GM18907 (cell line): ENCODE measurements around the gene HOTAIR.

Experiments used
- ATAC-seq: cut with Tn5 transposase; IDR thresholded peaks from one replicate; pipeline ENCODE4 v1.9.1; 2021; ENCODE audit warnings: mild to moderate bottlenecking, moderate library complexity; ENCODE audit not compliant: unreplicated experiment

The HOTAIR gene

DNA sequence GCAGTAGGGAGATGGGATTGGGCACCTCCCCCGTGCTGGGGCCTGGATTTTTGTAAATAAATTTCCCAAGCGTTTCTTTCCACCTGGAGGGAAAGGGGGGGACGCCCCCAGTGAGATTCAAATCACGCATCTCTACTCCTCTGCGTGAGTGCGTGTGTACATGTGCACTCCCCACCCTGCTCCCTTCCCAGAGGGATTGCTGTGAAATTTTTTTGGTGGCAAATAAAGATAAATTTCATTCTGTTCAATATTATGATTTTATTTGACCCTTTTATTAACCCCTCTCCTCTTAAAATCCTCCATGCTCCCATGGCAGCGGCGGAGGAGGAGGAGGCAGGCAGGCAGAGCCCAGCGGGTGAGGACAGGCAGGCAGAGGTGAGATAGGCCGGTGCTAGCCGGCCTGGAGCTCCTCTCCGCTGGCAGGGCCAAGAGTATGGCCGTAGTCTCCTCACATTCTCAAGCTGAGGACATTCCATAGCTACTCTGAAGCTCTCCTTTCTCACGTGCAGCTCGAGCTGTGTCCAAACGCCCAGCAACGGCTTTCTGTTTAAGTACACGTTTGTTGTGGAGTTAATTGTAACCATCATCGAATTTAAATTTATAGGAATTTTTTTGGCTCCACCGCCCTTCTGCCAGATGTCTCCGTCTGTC lies 1.5 kb upstream of the HOTAIR start:
- ATAC-seq, result no peak

- ATAC-seq, result no peak
Observed at GRCh38 chr12:53975479-53976152, 862 bp upstream of the HOTAIR start.

DNA sequence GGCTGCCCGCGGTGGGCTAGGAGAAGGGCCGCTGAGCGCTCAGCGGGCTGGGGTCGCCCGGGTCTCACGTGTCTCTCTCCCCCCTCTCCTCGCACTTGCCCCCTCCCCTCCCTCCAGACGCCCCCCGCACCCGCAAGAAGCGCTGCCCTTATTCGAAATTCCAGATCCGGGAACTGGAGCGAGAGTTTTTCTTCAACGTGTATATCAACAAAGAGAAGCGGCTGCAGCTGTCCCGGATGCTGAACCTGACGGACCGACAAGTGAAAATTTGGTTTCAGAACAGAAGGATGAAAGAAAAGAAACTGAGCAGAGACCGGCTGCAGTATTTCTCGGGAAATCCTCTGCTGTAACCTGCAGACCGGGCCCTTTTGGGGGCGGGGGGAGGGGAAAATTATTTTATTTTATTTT lies 314 bp upstream of the HOTAIR start:
- no peak for ATAC-seq

GRCh38 chr12:53973236-53974042 lies 1.3 kb downstream of the HOTAIR start:
- no peak for ATAC-seq

GRCh38 chr12:53972722-53973235 lies 2.0 kb downstream of the HOTAIR start, which contains the start of gene HOXC11:
TSS of gene HOXC11 (plus strand) at chr12:53973126. CDS start at chr12:53973242, 116 bp downstream.
- no peak for ATAC-seq

DNA sequence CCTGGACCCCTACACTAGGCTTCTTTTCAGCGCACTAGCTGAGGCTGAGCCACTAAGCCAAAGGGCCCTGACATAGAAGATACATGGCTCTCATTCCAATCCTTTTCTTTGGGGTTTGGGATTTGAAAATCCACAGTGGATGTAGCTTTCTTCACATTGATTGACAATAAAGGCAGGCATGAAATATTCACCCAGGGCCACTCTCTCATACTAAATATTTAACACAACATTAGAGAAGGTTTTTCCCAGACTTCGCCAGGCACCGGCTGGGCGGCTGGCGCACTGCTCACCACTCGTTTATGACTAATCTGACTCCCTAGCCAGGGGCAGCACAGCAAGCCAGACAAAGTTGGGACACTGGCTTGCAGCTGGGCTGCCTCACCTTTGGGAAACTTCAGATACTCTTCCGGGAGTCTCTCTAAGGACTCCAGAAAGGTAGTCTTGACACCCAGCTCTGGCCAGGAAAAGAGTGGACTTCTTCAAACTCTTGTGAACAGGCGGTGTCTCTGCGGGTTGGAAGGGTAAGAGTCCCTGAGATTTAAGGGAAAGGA lies 2.5 kb downstream of the HOTAIR start:
- ATAC-seq, result no peak

DNA sequence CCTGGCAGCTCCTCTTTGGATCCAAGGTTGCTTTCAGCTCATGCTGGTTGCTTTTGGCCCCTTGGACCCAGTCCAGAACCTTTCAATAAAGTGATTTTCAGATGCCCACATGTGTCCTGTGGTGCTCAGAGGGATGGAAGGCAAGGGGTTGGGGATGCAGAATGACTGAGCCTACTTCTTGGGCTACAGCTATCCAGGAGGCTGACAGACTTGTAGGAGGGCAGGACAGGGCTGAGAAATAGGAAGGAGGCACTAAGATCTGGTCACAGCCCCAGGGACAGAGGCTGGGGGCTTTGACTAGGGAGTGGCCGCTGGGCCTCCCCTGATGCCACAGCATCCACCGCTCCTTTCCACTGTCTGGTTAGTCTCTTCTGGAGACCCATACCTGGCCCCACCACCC lies 3.1 kb downstream of the HOTAIR start:
- no peak for ATAC-seq

DNA sequence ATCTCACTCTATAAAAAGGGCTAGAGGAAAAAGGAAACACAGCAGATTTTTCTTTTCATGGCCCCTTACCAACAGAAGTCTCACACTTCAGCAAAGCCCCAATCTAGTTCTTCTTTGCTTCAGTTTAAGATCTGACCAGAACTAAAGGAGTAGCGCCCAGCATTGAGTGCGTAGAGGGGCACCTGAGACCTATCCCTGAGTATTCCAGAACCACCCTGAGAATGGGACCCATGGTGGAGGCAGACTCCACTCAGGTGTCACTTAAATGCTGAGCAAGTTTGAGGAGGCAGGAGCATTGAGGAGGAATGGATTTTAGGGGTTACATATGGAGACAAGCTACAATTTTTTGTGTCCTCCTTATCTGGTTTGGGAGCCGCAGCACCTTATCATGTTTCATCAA lies 3.6 kb downstream of the HOTAIR start:
- ATAC-seq, result no peak

GRCh38 chr12:53970451-53970850 lies 4.3 kb downstream of the HOTAIR start:
- no peak for ATAC-seq

- no peak for ATAC-seq
Observed at GRCh38 chr12:53969588-53970259, 5.0 kb downstream of the HOTAIR start.

DNA sequence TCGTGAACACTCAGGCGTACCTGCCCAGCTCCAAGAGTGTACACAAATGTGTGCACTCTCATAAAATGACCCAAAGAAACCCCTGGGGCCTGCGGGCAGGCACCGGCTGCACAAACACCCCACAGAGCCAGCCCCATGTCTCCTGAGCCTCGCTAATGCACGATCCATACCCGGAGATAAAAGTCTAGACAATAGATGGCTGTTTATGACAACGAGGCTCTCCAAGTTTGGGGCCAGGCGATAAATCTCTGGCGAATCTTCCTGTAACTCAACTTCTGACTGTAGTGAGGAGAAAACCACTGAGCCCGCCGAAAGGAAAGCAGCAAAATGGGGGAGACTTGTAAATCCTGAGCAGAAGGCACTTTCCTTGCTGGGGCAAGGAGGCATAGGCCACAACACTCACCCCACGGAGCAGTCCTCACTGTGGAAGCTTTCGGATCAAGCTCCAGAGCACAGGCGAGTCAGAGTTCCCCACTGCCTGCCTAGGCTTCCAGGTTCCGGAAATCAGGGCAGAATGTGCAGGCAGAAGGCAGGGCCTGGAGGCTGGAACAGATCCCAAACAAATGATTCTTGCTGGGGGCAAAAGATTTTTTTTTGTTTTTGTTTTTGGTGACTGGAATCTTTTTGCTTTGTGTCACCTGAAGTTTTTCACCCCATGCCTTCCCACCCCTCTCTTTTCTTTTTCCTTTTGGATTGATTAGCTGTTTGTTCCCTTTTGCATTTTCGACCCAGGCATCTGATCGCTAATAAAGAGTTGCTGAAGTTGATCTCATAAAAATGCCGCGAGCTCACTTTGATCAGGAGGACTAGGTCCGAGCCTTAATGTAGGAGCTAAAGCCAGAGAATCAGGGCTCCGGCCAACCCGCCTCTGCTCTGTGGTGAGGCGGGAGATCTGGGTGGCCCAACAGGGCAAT lies 6.3 kb downstream of the HOTAIR start:
- ATAC-seq, result no peak

- no peak for ATAC-seq
Observed at GRCh38 chr12:53967421-53967925, 7.3 kb downstream of the HOTAIR start.

GRCh38 chr12:53966385-53967133 lies 8.2 kb downstream of the HOTAIR start:
- ATAC-seq, result no peak

GRCh38 chr12:53966085-53966384 lies 8.7 kb downstream of the HOTAIR start:
- ATAC-seq, result no peak

GRCh38 chr12:53965281-53966084 lies 9.3 kb downstream of the HOTAIR start:
- ATAC-seq, result no peak

GRCh38 chr12:53964315-53964713 lies 10.4 kb downstream of the HOTAIR start:
- no peak for ATAC-seq

DNA sequence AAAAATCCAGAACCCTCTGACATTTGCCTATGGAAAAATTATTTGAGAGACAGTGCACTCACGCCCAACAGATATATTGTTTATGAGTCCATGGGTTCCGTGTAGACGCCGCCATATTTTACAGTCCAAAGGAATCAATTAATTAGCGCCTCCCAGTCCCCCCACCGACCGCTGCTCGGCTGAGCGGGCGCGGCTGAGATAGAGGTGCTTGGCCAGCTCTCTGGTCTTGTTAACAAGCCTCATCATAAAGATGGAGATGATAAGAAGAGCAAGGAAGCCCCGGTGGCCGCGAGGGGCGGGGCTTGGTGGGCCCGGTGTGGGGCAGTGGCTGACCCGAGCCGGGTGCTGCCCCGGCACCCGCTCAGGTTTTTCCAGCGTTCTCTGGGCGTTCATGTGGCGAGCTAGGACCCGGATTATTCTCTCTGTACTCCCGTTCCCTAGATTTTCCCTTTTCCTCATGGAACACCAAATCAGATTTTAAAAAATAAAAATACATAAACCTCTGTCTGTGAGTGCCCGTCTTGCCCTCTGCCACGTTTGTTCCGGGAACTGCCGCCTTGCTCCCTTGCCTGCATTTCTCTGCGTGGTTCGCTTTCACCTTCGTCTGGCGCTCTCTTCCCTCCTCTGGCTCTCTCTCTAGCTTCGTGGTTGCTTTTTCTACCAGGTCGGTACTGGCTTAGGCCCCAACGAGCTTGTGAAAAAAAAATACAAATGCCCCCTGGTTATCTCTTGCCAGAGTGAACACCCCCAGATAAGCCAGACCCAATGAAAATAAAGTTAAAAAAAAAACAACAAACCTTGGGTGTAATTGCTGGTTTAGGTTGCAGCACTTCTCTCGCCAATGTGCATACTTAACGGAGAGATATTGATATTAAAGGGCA lies 11.1 kb downstream of the HOTAIR start:
- ATAC-seq, result no peak
